ENCODE measurements around the gene TMEM63A. TPM values are rescaled to one million over a fixed set of nuclear protein-coding genes. Genes with fewer than 3 reads are reported as not detected.
A peak's percentile ranks its signal among the peaks of the same experiment; 100 is the strongest.

The TMEM63A gene
- total and polyA plus RNA-seq, 2 donors (not counting 3 experiments of a cell fraction or from before 2014, with no cell fraction given): 28.7 to 41.4 TPM

DNA sequence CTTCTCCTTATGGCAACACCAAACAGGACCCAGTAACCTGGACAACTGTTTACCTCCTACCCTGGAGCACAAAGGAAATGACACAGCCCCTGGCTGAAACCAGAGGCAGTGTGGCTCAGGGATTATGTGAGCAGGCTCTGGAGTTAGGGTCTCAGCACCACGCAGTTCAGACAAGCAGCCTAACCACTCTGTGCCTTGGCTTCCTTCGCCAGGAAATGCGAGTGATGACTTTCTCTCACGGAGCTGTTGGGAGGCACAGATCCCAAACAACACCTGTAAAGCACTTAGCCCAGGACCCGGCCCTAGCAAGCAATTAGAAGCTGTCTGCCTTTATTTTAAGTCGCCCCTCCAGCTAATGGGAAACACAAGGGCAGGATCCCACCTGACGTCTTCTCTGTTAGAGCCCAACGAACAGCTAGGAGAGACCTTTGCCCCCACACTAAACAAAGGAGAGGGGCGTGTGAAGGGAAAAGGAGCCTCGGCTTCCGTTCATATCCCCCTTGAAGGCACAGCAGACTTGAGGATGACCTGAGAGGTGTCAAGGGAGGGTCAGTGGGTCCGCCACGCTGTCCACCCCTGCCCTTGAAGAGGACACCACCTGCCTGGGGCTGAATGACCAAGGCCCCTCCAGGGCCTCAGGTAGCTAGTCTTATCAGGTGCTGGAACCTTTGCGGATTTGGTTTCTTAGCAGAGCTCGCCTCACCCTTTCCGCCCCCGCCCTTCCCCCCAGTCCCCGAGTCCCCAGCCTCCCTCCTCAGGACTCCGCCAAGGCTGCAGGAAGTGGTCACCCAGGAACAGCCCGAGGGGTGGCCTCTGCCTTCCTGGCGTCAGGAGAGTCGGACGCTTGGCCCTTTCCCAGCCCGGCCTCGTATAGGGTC, 860 bp downstream of the TMEM63A start:
- Histone ChIP-seq H3K9me3 (replicated peaks; ENCODE audit: control insufficient read depth, insufficient read depth, low read length) (no peaks in the 10 kb centered on the region), H3K9ac (replicated peaks; ENCODE audit: extremely low read depth, insufficient read depth, low read length) (peak overlapping the region; percentile 74), H3K27ac (ENCODE audit: insufficient read depth, low read depth, low read length) (peak overlapping the region; percentile 38), H3K27me3 (ENCODE audit: control insufficient read depth in 2 of 2, insufficient read depth in 2 of 2, low read length in 2 of 2) (no peaks in the 10 kb centered on the region), H3K36me3 (ENCODE audit: control insufficient read depth in 2 of 2, extremely low read depth in 1 of 2, insufficient read depth in 2 of 2, low read length in 2 of 2) (no peaks in the 10 kb centered on the region), H3K79me2 (ENCODE audit: control insufficient read depth, insufficient read depth, low read length) (no peaks in the 10 kb centered on the region), H3K9me1 (replicated peaks; ENCODE audit: control insufficient read depth, extremely low read depth, insufficient read depth, low read length) (no peaks in the 10 kb centered on the region), H3K4me3 (replicated peaks in 1 of 3; ENCODE audit: insufficient read depth in 1 of 3, low read depth in 1 of 3, low read length in 3 of 3) (peak overlapping the region; percentile 70 to 91 (median 81)), H2AFZ (ENCODE audit: low read depth, low read length) (peak overlapping the region; percentile 96), H4K20me1 (replicated peaks; ENCODE audit: control insufficient read depth, extremely low read depth, insufficient read depth, low read length) (no peaks in the 10 kb centered on the region), H3K4me1 (ENCODE audit: control insufficient read depth, extremely low read depth, insufficient read depth, low read length) (peaks cover 14% of the 10 kb centered on the region), H3K4me2 (ENCODE audit: insufficient read depth, low read length) (peak overlapping the region; percentile 81)
- FAIRE-seq (peak; percentile 83), DNase-seq (ENCODE audit: low read depth, low spot score) (peak; percentile 19)
- intact Hi-C loops (cut with micrococcal nuclease): no loop called here
- dilution Hi-C loops (cut with MboI; ENCODE audit: extremely low pct_ligation_motif_present, low sequenced_read_pairs): no loop called here
- CTCF ChIA-PET: interaction anchor here (0.6 to 4.7 kb wide), 12 partner anchors 8 to 407 kb away, joined by 3 to 40 read pairs (median 4); partner anchors contain the start of genes EPHX1, LEFTY1 and SRP9
- TF ChIP-seq POLR2AphosphoS5 (IDR thresholded peaks at IDR 0.05; ENCODE audit: insufficient read depth, low read depth, low read length) (no peak), MYC (IDR thresholded peaks at IDR 0.05; ENCODE audit: low read depth, low read length) (no peak), JUN (IDR thresholded peaks at IDR 0.05; ENCODE audit: borderline replicate concordance, insufficient read depth, insufficient read length, low read depth) (no peak), GATA2 (IDR thresholded peaks at IDR 0.05; ENCODE audit: insufficient read depth, insufficient read length, low read depth, low read length) (no peak), EZH2 (IDR thresholded peaks at IDR 0.05; ENCODE audit: borderline replicate concordance, low read depth, low read length, severe bottlenecking) (no peak), POLR2A (IDR thresholded peaks at IDR 0.05; ENCODE audit: low read depth, low read length) (no peak), FOS (IDR thresholded peaks at IDR 0.05; ENCODE audit: borderline replicate concordance, insufficient read depth, low read length) (no peak)
- TF ChIP-seq, protein P1, sequence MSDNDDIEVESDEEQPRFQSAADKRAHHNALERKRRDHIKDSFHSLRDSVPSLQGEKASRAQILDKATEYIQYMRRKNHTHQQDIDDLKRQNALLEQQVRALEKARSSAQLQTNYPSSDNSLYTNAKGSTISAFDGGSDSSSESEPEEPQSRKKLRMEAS (IDR thresholded peaks at IDR 0.05; ENCODE audit: insufficient read depth, insufficient read length): no peak
- TF ChIP-seq, protein P2, sequence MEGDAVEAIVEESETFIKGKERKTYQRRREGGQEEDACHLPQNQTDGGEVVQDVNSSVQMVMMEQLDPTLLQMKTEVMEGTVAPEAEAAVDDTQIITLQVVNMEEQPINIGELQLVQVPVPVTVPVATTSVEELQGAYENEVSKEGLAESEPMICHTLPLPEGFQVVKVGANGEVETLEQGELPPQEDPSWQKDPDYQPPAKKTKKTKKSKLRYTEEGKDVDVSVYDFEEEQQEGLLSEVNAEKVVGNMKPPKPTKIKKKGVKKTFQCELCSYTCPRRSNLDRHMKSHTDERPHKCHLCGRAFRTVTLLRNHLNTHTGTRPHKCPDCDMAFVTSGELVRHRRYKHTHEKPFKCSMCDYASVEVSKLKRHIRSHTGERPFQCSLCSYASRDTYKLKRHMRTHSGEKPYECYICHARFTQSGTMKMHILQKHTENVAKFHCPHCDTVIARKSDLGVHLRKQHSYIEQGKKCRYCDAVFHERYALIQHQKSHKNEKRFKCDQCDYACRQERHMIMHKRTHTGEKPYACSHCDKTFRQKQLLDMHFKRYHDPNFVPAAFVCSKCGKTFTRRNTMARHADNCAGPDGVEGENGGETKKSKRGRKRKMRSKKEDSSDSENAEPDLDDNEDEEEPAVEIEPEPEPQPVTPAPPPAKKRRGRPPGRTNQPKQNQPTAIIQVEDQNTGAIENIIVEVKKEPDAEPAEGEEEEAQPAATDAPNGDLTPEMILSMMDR (IDR thresholded peaks at IDR 0.05; ENCODE audit: extremely low read depth in 1 of 2, insufficient read depth in 1 of 2, low read depth in 1 of 2, low read length in 2 of 2): no peak
- POLR2A ChIA-PET: interaction anchor here (1.0 to 1.3 kb wide), 2 partner anchors 104 to 373 kb away, joined by 3 to 4 read pairs; partner anchors contain the start of gene SRP9
- BruUV-seq (replicated peaks): no TSS peak

Measured in endothelial cell of umbilical vein (primary cell).